GM18870 (cell line): Measurements from ENCODE around the gene LYPLA2.
"Not testable (repeated sequence)": the region's sequence is repeated elsewhere in the genome, so short reads cannot be mapped to it uniquely, and the experiment has no call there.

Experiments
- ATAC-seq: cut with Tn5 transposase; IDR thresholded peaks from one replicate; pipeline ENCODE4 v1.9.1; 2021; ENCODE audit warnings: moderate library complexity; ENCODE audit not compliant: unreplicated experiment

The LYPLA2 gene

GRCh38 chr1:23799570-23800399, 8.8 kb downstream of the LYPLA2 start:
- no peak for ATAC-seq

GRCh38 chr1:23800400-23801337, 9.7 kb downstream of the LYPLA2 start, which contains the start of gene GALE:
Gene GALE (minus strand): TSS chr1:23800754. CDS start chr1:23799007, 1,747 bp downstream.
- ATAC-seq: no peak

GRCh38 chr1:23801338-23801748, 10.4 kb downstream of the LYPLA2 start:
- ATAC-seq: no peak

GRCh38 chr1:23801876-23802275, 10.9 kb downstream of the LYPLA2 start:
- ATAC-seq: no peak

- ATAC-seq: not testable (repeated sequence)
Measured at GRCh38 chr1:23802809-23803342, 11.9 kb downstream of the LYPLA2 start.

GRCh38 chr1:23803674-23804073, 12.7 kb downstream of the LYPLA2 start:
- no peak for ATAC-seq

- ATAC-seq: no peak
Measured at GRCh38 chr1:23804183-23804835, 13.4 kb downstream of the LYPLA2 start.

GRCh38 chr1:23805025-23805424, 14.1 kb downstream of the LYPLA2 start:
- ATAC-seq: no peak

GRCh38 chr1:23806280-23806679, 15.3 kb downstream of the LYPLA2 start:
- ATAC-seq: no peak

- ATAC-seq: no peak
Measured at GRCh38 chr1:23807453-23807852, 16.5 kb downstream of the LYPLA2 start.

GRCh38 chr1:23809751-23810171, 18.8 kb downstream of the LYPLA2 start:
- no peak for ATAC-seq

GRCh38 chr1:23810818-23811540, 20.0 kb downstream of the LYPLA2 start:
- no peak for ATAC-seq

- no peak for ATAC-seq
Measured at GRCh38 chr1:23814016-23814415, 23.1 kb downstream of the LYPLA2 start.

GRCh38 chr1:23816361-23816760, 25.4 kb downstream of the LYPLA2 start:
- no peak for ATAC-seq

- no peak for ATAC-seq
Measured at GRCh38 chr1:23816906-23817305, 26.0 kb downstream of the LYPLA2 start.

- ATAC-seq: no peak
Measured at GRCh38 chr1:23817633-23818032, 26.7 kb downstream of the LYPLA2 start.

GRCh38 chr1:23823767-23824166, 32.8 kb downstream of the LYPLA2 start:
- no peak for ATAC-seq

GRCh38 chr1:23824711-23825075, 33.7 kb downstream of the LYPLA2 start:
- ATAC-seq: no peak

- no peak for ATAC-seq
Measured at GRCh38 chr1:23825076-23825761, 34.3 kb downstream of the LYPLA2 start, which contains the start of gene HMGCL. Gene HMGCL (minus strand): TSS chr1:23825429. CDS start chr1:23825415, 14 bp downstream.
